Peyer's patch (tissue), 4 donors: ENCODE results near the gene PHKB.

Source experiments
- CTCF ChIP-seq, 6 experiments: fragments of 450-650 bp in 4 of 6; fragments of 200-600 bp in 2 of 6; sonication (generic) in 1 of 6; IDR thresholded peaks; one replicate each; pipeline ENCODE4 v1.5.1; 2017 to 2019; ENCODE audit warnings: antibody characterized with exemption in 6 of 6, mild to moderate bottlenecking in 3 of 6, moderate library complexity in 1 of 6
- POLR2A ChIP-seq, 2 donors: fragments of 450-650 bp; IDR thresholded peaks; one replicate each; pipeline ENCODE4 v1.5.1; 2017; ENCODE audit warnings: antibody characterized with exemption in 2 of 2, mild to moderate bottlenecking in 2 of 2, moderate library complexity in 2 of 2

GRCh38 chr16:47506800-47507199 lies 45.7 kb downstream of the PHKB start:
- TF ChIP-seq POLR2A (IDR thresholded peaks at IDR 0.05) (no peak), CTCF (IDR thresholded peaks at IDR 0.05) (no peak)
